ENCODE measurements around the gene SCAP.

SCAP gene

DNA sequence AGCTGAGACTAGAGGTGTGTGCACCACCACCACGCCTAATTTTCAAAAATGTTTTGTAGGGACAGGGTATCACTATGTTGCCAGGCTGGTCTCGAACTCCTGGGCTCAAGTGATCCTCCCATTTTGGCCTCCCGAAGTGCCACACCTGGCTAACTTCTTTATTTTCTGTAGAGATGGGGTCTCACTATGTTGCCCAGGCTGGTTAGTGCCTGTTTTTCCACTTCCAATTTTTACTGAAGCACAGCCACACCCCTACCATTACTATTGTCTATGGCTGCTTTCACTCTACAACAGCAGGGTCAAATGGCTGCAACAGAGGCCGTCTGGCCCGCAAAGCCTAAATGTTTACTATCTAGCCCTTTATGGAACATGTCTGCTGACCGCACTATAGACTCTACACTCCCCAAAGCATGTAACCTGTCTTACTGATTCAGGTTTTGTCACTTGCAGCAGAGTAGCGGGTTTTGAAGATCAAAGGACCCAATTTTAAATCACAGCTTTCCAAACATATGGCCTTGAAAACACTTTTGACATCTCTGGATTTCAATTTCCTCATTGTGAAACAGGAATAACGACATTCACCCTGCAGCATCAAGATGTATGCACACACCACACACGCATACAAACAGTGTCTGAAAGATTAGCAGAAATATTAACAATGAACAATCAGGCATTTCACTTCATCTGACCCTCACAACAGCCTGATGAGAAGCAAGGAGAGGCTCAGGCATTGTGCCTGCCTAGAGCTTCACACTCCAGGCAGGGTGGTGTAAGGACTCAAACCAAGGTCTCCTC lies 46.1 kb downstream of the SCAP start:
- no peak overlapping the region for H3K4me3 ChIP-seq (ENCODE audit: low read length)
- TF ChIP-seq ZNF274 (IDR thresholded peaks at IDR 0.05; ENCODE audit: low read depth, low read length), result no peak

DNA sequence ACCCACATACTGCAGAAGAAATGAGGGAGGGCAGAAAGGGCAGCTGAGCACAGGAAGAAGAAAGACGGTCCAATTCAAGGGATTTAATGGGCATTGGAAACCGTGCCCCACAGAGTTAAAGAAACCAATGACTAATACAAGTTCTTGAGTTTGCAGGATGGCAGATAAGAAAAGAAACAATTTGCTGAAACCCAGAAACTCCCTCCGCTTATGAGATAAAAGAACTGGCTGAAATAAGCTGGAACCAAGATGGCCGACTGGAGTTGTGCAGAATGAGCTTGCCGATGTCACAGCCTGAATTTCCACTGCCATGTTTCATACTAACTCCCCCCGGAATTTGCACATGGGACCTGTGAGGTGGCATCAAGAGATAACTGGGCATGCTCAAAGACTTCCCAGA lies 47.1 kb downstream of the SCAP start:
- TF ChIP-seq ZNF274 (IDR thresholded peaks at IDR 0.05; ENCODE audit: low read depth, low read length), result no peak

DNA sequence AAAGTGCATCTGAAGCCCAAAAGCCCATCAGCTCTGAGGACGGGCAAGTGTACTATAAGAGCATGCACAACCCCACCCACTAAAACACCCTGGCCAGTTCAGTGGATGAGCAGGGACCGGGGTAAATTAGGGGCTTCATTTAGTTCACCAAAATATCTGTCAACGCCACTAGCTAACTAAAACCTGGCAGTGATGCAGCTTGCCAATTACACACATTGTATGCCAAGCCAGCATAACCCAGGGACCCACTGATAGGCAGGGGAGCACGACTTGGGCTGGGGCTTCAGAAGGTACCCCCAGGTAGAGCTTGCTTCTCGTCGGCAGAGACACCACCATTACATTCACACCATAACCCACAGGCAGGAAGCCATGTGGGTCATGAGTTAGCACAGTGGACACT lies 47.9 kb downstream of the SCAP start:
- no peak for TF ChIP-seq ZNF274 (IDR thresholded peaks at IDR 0.05; ENCODE audit: low read depth, low read length)

More for the DNA sequence above, 47.1 kb downstream of the SCAP start:
- H3K4me3 ChIP-seq (ENCODE audit: low read length), result no peak overlapping the region

DNA sequence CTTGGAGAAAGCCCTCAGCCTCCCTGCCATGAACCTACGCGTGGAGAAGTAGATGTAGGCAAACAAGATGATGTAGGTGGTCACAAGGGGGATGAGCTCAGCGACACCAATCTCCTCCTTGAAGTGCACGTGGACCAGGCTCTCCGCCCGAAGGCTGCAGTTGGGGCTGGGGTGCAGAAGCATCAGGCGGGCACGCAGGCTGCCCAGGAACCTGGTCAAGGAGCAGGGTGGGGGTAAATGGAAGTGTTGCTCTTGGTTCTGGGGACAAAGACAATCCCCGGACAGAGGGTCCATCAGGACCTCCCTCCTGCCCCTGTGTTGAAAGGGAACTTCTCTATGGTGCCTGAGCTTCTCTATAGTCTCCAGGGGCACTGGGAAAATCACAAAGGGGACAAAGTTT lies 49.8 kb downstream of the SCAP start:
- H3K4me3 ChIP-seq (ENCODE audit: low read length), result no peak overlapping the region
- no peak for TF ChIP-seq ZNF274 (IDR thresholded peaks at IDR 0.05; ENCODE audit: low read depth, low read length)

More for the DNA sequence above, 47.9 kb downstream of the SCAP start:
- H3K4me3 ChIP-seq (ENCODE audit: low read length), result no peak overlapping the region

DNA sequence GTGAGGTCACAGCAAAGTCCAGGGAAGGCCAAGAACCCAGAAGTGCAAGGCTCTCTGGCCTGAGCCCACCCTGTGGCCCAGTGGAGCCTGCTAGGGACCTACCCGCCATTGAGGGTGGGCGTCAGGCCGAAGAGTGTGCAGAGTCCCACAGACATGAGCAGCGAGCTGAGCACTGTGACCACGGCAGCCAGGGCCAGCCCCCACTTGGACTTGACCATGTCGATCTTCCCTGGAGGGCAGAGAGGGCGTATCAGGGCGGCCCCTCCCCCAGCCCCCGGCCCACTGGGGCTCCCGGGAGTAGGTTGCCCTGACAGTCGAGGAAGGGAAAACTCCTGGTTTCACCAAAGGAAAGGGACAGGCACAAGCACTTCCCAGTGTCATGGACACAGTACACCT lies 50.4 kb downstream of the SCAP start:
- TF ChIP-seq ZNF274 (IDR thresholded peaks at IDR 0.05; ENCODE audit: low read depth, low read length), result no peak
- H3K4me3 ChIP-seq (ENCODE audit: low read length), result no peak overlapping the region

DNA sequence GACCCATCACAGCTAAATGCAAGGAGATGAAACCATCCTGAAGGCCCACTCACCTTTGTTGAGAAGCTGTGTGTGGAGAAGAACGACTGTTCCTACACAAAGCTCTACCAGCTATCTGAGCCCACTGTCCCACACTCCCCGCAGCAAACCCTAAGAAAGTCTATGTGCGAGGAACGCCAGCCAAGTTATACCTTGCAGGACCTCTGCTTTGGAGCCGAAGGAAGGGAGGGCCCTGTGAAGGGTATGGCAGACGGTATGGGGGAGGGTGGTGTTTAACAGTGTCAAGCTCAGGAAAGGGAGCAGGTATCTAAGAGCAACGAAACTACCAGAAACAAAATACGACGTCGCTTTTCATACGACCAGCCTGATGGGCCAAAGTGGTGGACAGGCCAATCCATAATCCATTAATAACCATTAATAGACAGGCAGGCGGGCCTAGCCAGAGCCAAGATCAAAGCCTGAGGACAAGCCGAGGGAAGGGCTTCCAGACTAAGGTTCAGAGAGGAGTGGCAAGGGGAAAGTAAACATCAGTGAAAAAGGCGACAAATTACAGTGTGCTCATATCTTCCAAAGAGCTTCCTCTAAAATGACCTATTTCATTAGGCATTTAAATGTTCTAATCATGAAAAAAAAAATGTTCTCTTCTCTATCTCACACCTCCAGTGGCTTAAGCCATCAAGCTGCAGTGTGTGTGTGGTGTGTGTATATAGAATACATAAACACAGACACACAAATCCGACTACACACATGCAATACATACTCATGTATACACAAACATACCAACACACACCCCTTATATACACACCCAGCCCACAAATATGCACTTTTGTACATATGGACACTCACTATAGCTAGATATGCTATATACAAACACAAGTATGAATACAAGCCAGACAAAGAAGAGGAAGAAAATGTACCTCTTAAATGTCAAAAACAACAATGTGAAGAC lies 51.0 kb downstream of the SCAP start:
- no peak for TF ChIP-seq ZNF274 (IDR thresholded peaks at IDR 0.05; ENCODE audit: low read depth, low read length)
- no peak overlapping the region for H3K4me3 ChIP-seq (ENCODE audit: low read length)

DNA sequence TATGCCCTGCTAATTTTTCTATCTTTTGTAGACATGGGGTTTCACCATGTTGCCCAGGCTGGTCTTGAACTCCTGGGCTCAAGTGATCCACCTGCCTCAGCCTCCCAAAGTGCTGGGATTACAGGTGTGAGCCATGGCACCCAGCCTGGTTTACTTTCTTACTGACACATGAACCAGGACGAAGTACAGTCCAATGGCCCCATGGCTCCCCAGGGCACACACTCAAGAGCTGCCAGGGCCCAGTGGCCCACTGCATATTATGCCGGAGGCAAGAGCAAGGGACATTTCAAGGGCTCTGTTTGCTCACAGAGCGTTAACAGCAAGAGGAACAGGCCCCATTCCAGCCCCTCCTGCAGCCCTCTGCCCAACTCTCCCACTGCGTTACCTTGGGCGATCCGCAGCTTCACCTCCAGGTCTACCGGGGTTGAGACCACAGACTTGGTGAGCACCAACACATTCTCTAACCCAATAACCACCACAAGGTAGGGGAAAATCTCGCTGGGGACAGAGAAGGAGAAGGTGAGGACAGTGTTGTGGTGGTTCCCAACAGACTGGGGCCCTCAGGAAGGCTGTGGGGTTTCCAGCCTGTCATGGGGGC lies 52.1 kb downstream of the SCAP start:
- H3K4me3 ChIP-seq (ENCODE audit: low read length), result no peak overlapping the region
- no peak for TF ChIP-seq ZNF274 (IDR thresholded peaks at IDR 0.05; ENCODE audit: low read depth, low read length)

DNA sequence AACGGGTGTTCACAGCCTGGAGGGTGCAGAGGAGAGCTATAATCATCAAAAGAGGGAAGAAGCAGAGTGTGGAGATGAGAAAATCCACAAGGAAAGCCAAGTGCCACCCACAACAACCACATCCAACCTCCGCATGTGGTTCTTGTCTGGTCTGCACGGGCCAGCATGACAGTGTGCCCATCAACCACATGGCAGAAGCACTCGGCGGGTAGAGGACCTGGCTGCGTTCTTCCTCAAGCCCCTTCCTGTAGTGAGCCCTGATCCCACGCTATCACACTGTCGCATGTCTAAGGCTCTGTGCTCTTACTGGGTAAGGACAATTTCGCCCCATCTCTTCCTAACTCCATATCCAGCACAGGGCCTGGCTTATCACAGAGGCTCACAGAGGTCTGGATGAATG lies 53.0 kb downstream of the SCAP start:
- no peak overlapping the region for H3K4me3 ChIP-seq (ENCODE audit: low read length)

DNA sequence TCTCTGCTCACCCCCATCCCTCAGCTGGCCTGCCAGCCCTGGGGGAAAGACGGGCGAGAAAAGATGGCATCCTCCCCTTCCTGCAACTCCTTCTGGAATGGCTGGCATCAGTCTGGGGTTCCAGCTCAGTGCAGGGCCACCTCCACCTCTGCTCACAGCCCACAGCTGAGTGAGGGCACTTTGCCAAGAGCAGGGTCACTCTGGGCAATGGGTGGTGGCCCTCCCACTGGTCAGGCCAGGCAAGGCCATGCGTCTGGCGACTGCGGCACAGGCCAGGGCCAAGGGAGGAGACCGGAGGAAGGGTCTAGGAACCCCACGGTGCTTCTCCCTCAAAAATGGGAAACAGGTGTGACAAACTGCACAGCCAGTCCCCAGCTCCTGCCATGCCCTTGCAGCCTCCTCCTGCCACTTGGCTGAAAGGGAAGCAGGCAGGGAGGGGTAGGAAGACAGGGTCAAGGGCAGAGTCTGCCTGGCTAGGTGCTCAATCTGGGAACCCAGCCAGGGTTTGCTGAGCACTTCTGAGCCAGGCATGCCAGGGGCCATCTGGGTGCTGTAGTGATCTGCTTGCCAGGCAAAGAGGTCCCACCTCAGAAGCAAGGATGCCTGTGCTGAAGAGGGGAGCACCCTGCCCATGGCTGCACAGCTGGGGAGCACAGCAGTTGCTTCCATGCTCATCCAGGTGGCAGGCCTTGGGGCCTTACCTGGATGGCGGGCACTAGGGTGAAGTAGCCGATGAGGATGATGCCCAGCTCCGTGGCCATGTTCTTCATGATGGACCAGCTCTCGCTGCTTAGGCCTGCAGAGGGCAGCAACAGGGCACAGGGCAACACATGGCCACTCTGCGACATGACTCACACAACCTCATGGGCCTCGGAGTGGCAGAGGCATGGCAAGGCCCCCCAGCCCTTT lies 53.7 kb downstream of the SCAP start:
- no peak overlapping the region for H3K4me3 ChIP-seq (ENCODE audit: low read length)
- TF ChIP-seq ZNF274 (IDR thresholded peaks at IDR 0.05; ENCODE audit: low read depth, low read length), result no peak

More for the DNA sequence above, 53.0 kb downstream of the SCAP start:
- no peak for TF ChIP-seq ZNF274 (IDR thresholded peaks at IDR 0.05; ENCODE audit: low read depth, low read length)

DNA sequence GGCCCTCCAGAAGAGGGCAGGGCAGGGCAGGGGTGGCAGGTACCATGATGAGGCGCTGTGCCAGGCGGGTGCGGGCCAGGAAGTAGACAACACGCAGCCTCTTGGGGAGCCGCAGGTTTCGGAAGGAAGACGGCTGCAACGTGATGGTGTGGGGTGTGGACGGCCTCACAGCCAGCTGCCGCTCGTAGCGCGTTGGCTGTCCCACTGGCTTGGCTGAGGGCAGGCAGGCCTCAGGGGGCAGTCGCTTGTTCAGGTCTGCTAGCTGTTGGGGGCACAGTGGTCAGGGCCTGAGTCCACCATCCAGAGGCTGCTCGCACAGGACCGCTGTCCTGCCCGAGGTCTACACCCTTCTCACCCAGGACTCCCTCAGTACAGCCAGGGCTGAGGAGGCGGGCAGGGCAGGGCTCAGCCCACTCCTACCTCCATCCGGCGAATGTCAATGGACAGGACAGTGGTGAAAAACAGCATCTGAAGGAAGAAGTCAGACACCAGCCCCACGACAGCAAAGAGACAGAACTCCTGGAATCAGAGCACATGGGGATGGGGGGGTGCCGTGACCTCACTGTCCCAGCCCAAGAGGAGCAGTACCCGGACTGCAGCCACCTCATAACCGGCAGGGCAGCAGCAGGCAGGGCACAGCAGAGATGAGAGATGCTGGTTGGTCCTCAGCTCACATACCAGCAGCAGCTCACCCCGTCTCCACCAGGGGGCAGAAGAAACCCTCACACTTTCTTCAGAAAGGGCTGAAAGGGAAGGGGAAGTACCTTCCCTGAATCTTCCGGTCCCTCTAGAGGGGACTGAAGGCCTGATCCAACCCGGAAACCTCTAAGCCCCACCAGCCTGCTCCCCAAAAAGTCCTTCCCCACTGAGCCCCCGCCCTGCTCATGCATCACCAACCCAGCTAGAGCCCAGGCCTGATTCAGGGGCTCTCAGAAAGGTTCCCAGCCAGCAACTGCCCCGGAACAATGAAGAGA lies 54.9 kb downstream of the SCAP start:
- no peak overlapping the region for H3K4me3 ChIP-seq (ENCODE audit: low read length)
- TF ChIP-seq ZNF274 (IDR thresholded peaks at IDR 0.05; ENCODE audit: low read depth, low read length), result no peak

DNA sequence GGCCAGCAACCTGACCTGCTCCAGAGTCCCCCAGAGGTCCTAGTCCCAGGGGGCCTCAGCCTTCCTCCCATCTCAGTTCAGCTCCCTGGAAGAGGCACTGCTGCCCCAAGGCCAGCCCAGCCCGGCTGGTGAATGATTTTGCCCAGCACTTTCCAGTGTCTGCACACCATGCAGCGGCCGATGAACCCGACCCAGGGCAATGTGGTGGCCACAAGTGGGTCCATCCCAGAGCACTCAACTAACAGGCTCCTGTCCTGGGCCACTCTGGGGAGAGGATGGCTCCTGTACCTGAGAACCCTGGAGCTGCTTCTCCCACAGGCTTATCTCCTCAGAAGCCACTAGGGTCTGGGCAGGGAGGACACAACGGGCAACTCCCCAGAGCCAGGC lies 55.7 kb downstream of the SCAP start:
- TF ChIP-seq ZNF274 (IDR thresholded peaks at IDR 0.05; ENCODE audit: low read depth, low read length), result no peak

More for the DNA sequence above, 55.7 kb downstream of the SCAP start:
- no peak overlapping the region for H3K4me3 ChIP-seq (ENCODE audit: low read length)

All from GM08714 (cell line).